A549 (cell line): ENCODE data around the gene RRP8. TPM values are rescaled to one million over a fixed set of nuclear protein-coding genes. Genes with fewer than 3 reads are reported as not detected.
A peak's percentile ranks its signal among the peaks of the same experiment; 100 is the strongest.

Experiments used
- ATAC-seq, 2 experiments: fragments of 200-7000 bp in 1 of 2; fragments of >200 bp in 1 of 2; cut with Nextera tagmentation in 1 of 2; cut with Tn5 transposase in 1 of 2; 3 replicates each; pipeline versions ENCODE4 v1.8.0 to v1.9.1; 2018 to 2020; ENCODE audit warnings: mild to moderate bottlenecking in 1 of 2, moderate library complexity in 1 of 2
- CTCF ChIA-PET: fragments of 300-600 bp; sonication (Branson Sonifier 250); formaldehyde crosslinking; extraction: SDS; loops from one replicate; lab custom pipeline; 2021; ENCODE audit warnings: antibody characterized with exemption, inconsistent platforms; lab: Yijun Ruan, JAX
- POLR2A ChIA-PET: fragments of 350-600 bp; formaldehyde crosslinking; extraction: SDS; loops from one replicate; lab custom pipeline; 2021; ENCODE audit warnings: antibody characterized with exemption, inconsistent platforms; lab: Yijun Ruan, JAX
- DNase-seq, 2 experiments: peaks; one replicate each; pipeline versions ENCODE4 v3.0.0 to v3.0.0-alpha.2; 2011 to 2016; ENCODE audit warnings: low read depth in 1 of 2, low spot score in 1 of 2
- FAIRE-seq: peaks from 2 replicates; lab custom pipeline; 2011; peaks lifted over from hg19 to GRCh38; lab: Jason Lieb, UNC
- H3K27ac ChIP-seq, 2 experiments: fragments of >200 bp; sonication (Bioruptor Twin); formaldehyde crosslinking; 3 replicates each; pipeline ENCODE4 v1.5.1; 2016 to 2017
- H3K4me1 ChIP-seq: fragments of >200 bp; sonication (Bioruptor Twin); formaldehyde crosslinking; 3 replicates; pipeline ENCODE4 v1.6.1; 2016
- H3K4me2 ChIP-seq: fragments of >200 bp; sonication (Bioruptor Twin); formaldehyde crosslinking; 3 replicates; pipeline ENCODE4 v1.6.1; 2016
- H3K4me3 ChIP-seq: fragments of >200 bp; sonication (Bioruptor Twin); formaldehyde crosslinking; 3 replicates; pipeline ENCODE4 v1.5.1; 2016
- H3K9me3 ChIP-seq: fragments of >200 bp; sonication (Bioruptor Twin); formaldehyde crosslinking; 3 replicates; pipeline ENCODE4 v1.6.1; 2016
- BCL3 ChIP-seq: fragments of >200 bp; sonication (Bioruptor Twin); formaldehyde crosslinking; IDR thresholded peaks from 3 replicates; pipeline ENCODE4 v1.6.1; 2016
- CHD4 ChIP-seq: fragments of 200-600 bp; sonication (generic); IDR thresholded peaks from 2 replicates; pipeline ENCODE4 v1.6.1; 2016; ENCODE audit warnings: antibody characterized with exemption, mild to moderate bottlenecking, borderline replicate concordance
- CTCF ChIP-seq: fragments of >200 bp; sonication (Bioruptor Twin); formaldehyde crosslinking; IDR thresholded peaks from 3 replicates; pipeline ENCODE4 v1.5.1; 2016
- E2F6 ChIP-seq: IDR thresholded peaks from 2 replicates; pipeline ENCODE4 v1.6.1; 2012; ENCODE audit warnings: low read depth, borderline replicate concordance
- EHMT2 ChIP-seq: fragments of 200-600 bp; sonication (generic); IDR thresholded peaks from 2 replicates; pipeline ENCODE4 v1.6.1; 2016; ENCODE audit warnings: antibody characterized with exemption, low read depth, mild to moderate bottlenecking, moderate library complexity
- ELK1 ChIP-seq: fragments of 150-350 bp; IDR thresholded peaks from 2 replicates; pipeline ENCODE4 v1.6.1; 2014; ENCODE audit warnings: low read depth, mild to moderate bottlenecking, low read length
- ESRRA ChIP-seq: fragments of 150-350 bp; IDR thresholded peaks from 2 replicates; pipeline ENCODE4 v1.6.1; 2014; ENCODE audit warnings: mild to moderate bottlenecking, low read length, borderline replicate concordance
- FOSB ChIP-seq: fragments of 250-450 bp; sonication (Bioruptor Pico); IDR thresholded peaks from 2 replicates; pipeline ENCODE4 v1.5.0; 2020; ENCODE audit warnings: mild to moderate bottlenecking, moderate library complexity
- HDAC2 ChIP-seq: fragments of 200-600 bp; sonication (generic); IDR thresholded peaks from 2 replicates; pipeline ENCODE4 v1.6.1; 2016
- HEYL ChIP-seq: fragments of 250-450 bp; sonication (Bioruptor Pico); IDR thresholded peaks from 2 replicates; pipeline ENCODE4 v1.8.0; 2021; ENCODE audit warnings: mild to moderate bottlenecking, moderate library complexity
- HOXB13 ChIP-seq: fragments of 250-450 bp; sonication (Bioruptor Pico); IDR thresholded peaks from 2 replicates; pipeline ENCODE4 v1.5.0; 2020; ENCODE audit warnings: low read depth, mild to moderate bottlenecking, moderate library complexity
- MAX ChIP-seq: IDR thresholded peaks from 2 replicates; pipeline ENCODE4 v1.6.1; 2012
- NPAS2 ChIP-seq: fragments of 250-450 bp; sonication (Bioruptor Pico); IDR thresholded peaks from 2 replicates; pipeline ENCODE4 v1.8.0; 2022; ENCODE audit warnings: mild to moderate bottlenecking, moderate library complexity, borderline replicate concordance
- PBX3 ChIP-seq: IDR thresholded peaks from 2 replicates; pipeline ENCODE4 v1.6.1; 2012
- PHF8 ChIP-seq: fragments of 200-600 bp; sonication (generic); IDR thresholded peaks from 2 replicates; pipeline ENCODE4 v1.6.1; 2016; ENCODE audit warnings: low read depth, mild to moderate bottlenecking, antibody characterized with exemption, moderate library complexity, borderline replicate concordance
- RARB ChIP-seq: fragments of 250-450 bp; sonication (Bioruptor Pico); IDR thresholded peaks from 2 replicates; pipeline ENCODE4 v1.8.0; 2021; ENCODE audit warnings: mild to moderate bottlenecking, moderate library complexity
- RCOR1 ChIP-seq: fragments of 150-350 bp; IDR thresholded peaks from 2 replicates; pipeline ENCODE4 v1.6.1; 2014; ENCODE audit warnings: antibody characterized with exemption, low read length, low read depth
- REST ChIP-seq: fragments of 200-600 bp; sonication (generic); IDR thresholded peaks from 2 replicates; pipeline ENCODE4 v1.6.1; 2016; ENCODE audit warnings: antibody characterized with exemption, mild to moderate bottlenecking, moderate library complexity
- RNF2 ChIP-seq: fragments of 200-600 bp; sonication (generic); IDR thresholded peaks from 2 replicates; pipeline ENCODE4 v1.6.1; 2016; ENCODE audit warnings: low read depth, mild to moderate bottlenecking, antibody characterized with exemption, moderate library complexity, borderline replicate concordance
- ZFP36 ChIP-seq: fragments of 450-650 bp; IDR thresholded peaks from 2 replicates; pipeline ENCODE4 v1.6.1; 2014; ENCODE audit warnings: borderline replicate concordance; ENCODE audit not compliant: partially characterized antibody
- WGBS: methylation state at CpG from one replicate; pipeline ENCODE4 v1.1.6; 2017; ENCODE audit errors: missing lambda C conversion rate; 5-methylcytosine and 5-hydroxymethylcytosine counted together
- polyA plus RNA-seq, 4 experiments: library from polyadenylated mRNA; depleted of rRNA in 3 of 4; stranded (reverse); fragments of >200 nt; fragmentation: RNase III in 1 of 4; extraction: RNeasy Plus Mini Kit Qiagen cat#74134 plus additional on column Dnase treatment in 1 of 4; gene quantifications; 2 replicates in 3 of 4; 3 replicates in 1 of 4; pipeline ENCODE4 v1.2.3, GENCODE V29; 2011 to 2017

Gene RRP8
- polyA plus RNA-seq, 2 of the 4 experiments (the other 2 are of a cell fraction): 14.5 to 25.9 TPM

GRCh38 chr11:6586434-6587359, 16.7 kb downstream of the RRP8 start:
- DNase-seq (no peak), FAIRE-seq (no peak), ATAC-seq (peak; percentile 28 to 47; a peak in 4 of 6 replicates)
- ChIA-PET CTCF (interaction anchor here (1.0 to 1.5 kb wide), 3 partner anchors 10 to 208 kb away, joined by 3 to 4 read pairs (median 3); no protein-coding TSS in a partner anchor), POLR2A (no interaction called here)
- Histone ChIP-seq H3K9me3 (peaks cover 12% of the 10 kb centered on the region), H3K4me2 (no peak overlapping the region), H3K4me3 (no peak overlapping the region), H3K4me1 (no peaks in the 10 kb centered on the region), H3K27ac (no peak overlapping the region)
- TF ChIP-seq REST: no peak
- no peak for TF ChIP-seq CHD4
- TF ChIP-seq RCOR1: no peak
- no peak for TF ChIP-seq ZFP36
- TF ChIP-seq ESRRA: no peak
- no peak for TF ChIP-seq BCL3
- TF ChIP-seq HOXB13 (CRISPR knock-in tag): no peak
- no peak for TF ChIP-seq MAX
- no peak for TF ChIP-seq FOSB (CRISPR knock-in tag)
- TF ChIP-seq E2F6: no peak
- no peak for TF ChIP-seq HDAC2
- TF ChIP-seq HEYL (CRISPR knock-in tag): no peak
- no peak for TF ChIP-seq NPAS2 (CRISPR knock-in tag)
- no peak for TF ChIP-seq EHMT2
- TF ChIP-seq CTCF: no peak
- no peak for TF ChIP-seq RARB (CRISPR knock-in tag)
- no peak for TF ChIP-seq ELK1
- TF ChIP-seq PBX3: no peak
- no peak for TF ChIP-seq PHF8
- no peak for TF ChIP-seq RNF2
- 89% methylated on average over 18 of the region's 25 CpGs for WGBS
